Pancreas (tissue), 10 donors: ENCODE data around the gene ING4. TPM values are rescaled to one million over a fixed set of nuclear protein-coding genes. Genes with fewer than 3 reads are reported as not detected.

Experiments used
- ATAC-seq, 4 donors: fragments of 200-7000 bp; cut with Tn5 transposase; one replicate each; pipeline versions ENCODE4 v1.8.0 to v1.9.1; 2020; ENCODE audit warnings: mild to moderate bottlenecking in 4 of 4, moderate library complexity in 4 of 4
- DNase-seq, 6 donors: peaks; one replicate each; pipeline ENCODE4 v3.0.0-alpha.2; 2020
- FAIRE-seq: peaks from 2 replicates; lab custom pipeline; 2012; peaks lifted over from hg19 to GRCh38; lab: Jason Lieb, UNC
- H3K27ac ChIP-seq, 4 donors: fragments of 200-600 bp; sonication (generic); 1 replicate in 3 of 4; 2 replicates in 1 of 4; pipeline versions ENCODE4 v1.5.0 to v1.8.0; 2020
- H3K27me3 ChIP-seq, 4 donors: fragments of 200-600 bp; one replicate each; pipeline ENCODE4 v1.8.0; 2021
- H3K36me3 ChIP-seq, 3 donors: fragments of 200-600 bp; sonication (generic) in 1 of 3; one replicate each; pipeline versions ENCODE4 v1.5.0 to v1.8.0; 2020 to 2021
- H3K4me1 ChIP-seq, 3 donors: fragments of 200-600 bp; one replicate each; pipeline ENCODE4 v1.8.0; 2021
- H3K4me3 ChIP-seq, 4 donors: fragments of 200-600 bp; sonication (generic) in 2 of 4; one replicate each; pipeline versions ENCODE4 v1.5.0 to v1.8.0; 2020 to 2021
- H3K9me3 ChIP-seq, 4 donors: fragments of 200-600 bp; one replicate each; pipeline ENCODE4 v1.8.0; 2021
- CTCF ChIP-seq, 4 donors: fragments of 200-600 bp; sonication (generic) in 3 of 4; IDR thresholded peaks; one replicate each; pipeline versions ENCODE4 v1.5.0 to v1.8.0; 2021; ENCODE audit warnings: antibody characterized with exemption in 4 of 4
- WGBS, 2 donors: extraction: QIAGEN DNeasy Blood & Tissue Kit; methylation state at CpG; one replicate each; pipeline ENCODE4 v1.1.7; 2013; 5-methylcytosine and 5-hydroxymethylcytosine counted together
- intact Hi-C, 3 donors: fragments of 100-400 bp; cut with DNase I; formaldehyde crosslinking; loops; one replicate each; pipeline versions ENCODE4 v1.11.1 to v1.14.2; 2022
- polyA plus RNA-seq, 2 donors: library from polyadenylated mRNA; stranded (reverse); fragments of 200-250 nt; gene quantifications; one replicate each; pipeline ENCODE4 v1.2.3, GENCODE V29; 2013
- total RNA-seq, 6 donors: library from RNA; stranded (reverse); fragmentation: NEBNext Ultra II Directional in 4 of 6; extraction: Animal tissue kit (Norgen Biotek cat#: 25700) in 4 of 6; gene quantifications; one replicate each; pipeline versions ENCODE4 v1.2.1 to v1.2.4, GENCODE V29; 2021 to 2023
- donor health status: healthy with polysubstance abuse.
- donor health status: DM: no; HTN: no; CAD: no; lungs with moderate emphysema.
- donor health status: DM: no; HTN: no; CAD: no.
- donor health status: control.
- donor health status: control.
- donor health status: Bipolar disorder and iron deficiency.
- donor health status: DM: yes; HTN: yes; CAD: no.
- donor health status: DM: no; HTN: no; CAD: no.
- donor health status: DM: no; HTN: no; CAD: no.
- donor health status: DM: yes; HTN: yes; CAD: no.

ING4 gene
- total and polyA plus RNA-seq, 8 donors, result 9.0 to 29.6 (median 13.6) TPM

DNA sequence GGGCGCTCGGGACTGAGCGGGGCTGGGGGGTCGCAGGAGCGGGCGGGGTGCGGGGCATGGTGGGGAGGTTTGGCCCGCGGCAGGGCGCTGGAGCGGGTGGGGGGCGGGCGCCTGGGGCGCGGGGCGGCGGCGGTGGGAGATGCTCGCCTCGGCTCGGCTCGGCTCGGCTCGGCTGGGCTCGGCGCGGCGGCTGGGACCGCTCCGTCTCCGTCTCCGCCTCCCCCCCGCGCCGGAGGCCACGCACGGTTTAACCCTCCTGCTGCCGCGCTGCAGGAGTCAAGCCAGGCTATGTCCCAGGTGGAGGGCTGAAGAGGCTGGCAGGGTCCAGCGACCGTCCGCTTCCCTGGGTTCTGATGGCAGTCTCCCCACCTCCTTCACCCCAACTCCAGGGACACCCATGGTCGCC, 37.7 kb upstream of the ING4 start, which contains the start of gene PIANP:
Gene PIANP (minus strand): TSS at position 170 of the 406 bp plus-strand sequence. CDS start 2,754 bp downstream, outside the sequence.
- ATAC-seq (peak; percentile 62 to 85 (median 78)), FAIRE-seq (no peak), DNase-seq (peak in 2 of 6 donors; percentile 38 to 78)
- Histone ChIP-seq H3K36me3 (no peaks in the 10 kb centered on the region), H3K9me3 (no peaks in the 10 kb centered on the region), H3K27me3 (peaks cover 0 to 23% (median 8%) of the 10 kb centered on the region in 4 donors), H3K4me1 (no peaks in the 10 kb centered on the region), H3K4me3 (peak within 1 kb of the TSS in 2 of 4 donors; percentile 26 to 38), H3K27ac (no peak within 1 kb of the TSS)
- TF ChIP-seq CTCF (IDR thresholded peaks at IDR 0.05), result no peak
- WGBS, 2 donors, result 1% methylated on average over 11 to 42 of the region's 43 CpGs
- intact Hi-C loops, result no loop called here

GRCh38 chr12:6699989-6700645, 37.2 kb upstream of the ING4 start:
- no peaks in the 10 kb centered on the region for H3K9me3 ChIP-seq
- FAIRE-seq, result no peak
- intact Hi-C loops, result no loop called here
- H3K4me3 ChIP-seq, result peak overlapping the region in 2 of 4 donors; percentile 26 to 38
- TF ChIP-seq CTCF (IDR thresholded peaks at IDR 0.05), result no peak
- WGBS, 2 donors, result 0 to 2% methylated on average over 53 to 65 of the region's 65 CpGs
- H3K27ac ChIP-seq, result no peak overlapping the region
- peak; percentile 23 to 60 (median 48) for ATAC-seq
- H3K4me1 ChIP-seq, result no peaks in the 10 kb centered on the region
- DNase-seq, result peak in 2 of 6 donors; percentile 69 to 75
- peaks cover 0 to 21% (median 6%) of the 10 kb centered on the region in 4 donors for H3K27me3 ChIP-seq
- H3K36me3 ChIP-seq, result no peaks in the 10 kb centered on the region

DNA sequence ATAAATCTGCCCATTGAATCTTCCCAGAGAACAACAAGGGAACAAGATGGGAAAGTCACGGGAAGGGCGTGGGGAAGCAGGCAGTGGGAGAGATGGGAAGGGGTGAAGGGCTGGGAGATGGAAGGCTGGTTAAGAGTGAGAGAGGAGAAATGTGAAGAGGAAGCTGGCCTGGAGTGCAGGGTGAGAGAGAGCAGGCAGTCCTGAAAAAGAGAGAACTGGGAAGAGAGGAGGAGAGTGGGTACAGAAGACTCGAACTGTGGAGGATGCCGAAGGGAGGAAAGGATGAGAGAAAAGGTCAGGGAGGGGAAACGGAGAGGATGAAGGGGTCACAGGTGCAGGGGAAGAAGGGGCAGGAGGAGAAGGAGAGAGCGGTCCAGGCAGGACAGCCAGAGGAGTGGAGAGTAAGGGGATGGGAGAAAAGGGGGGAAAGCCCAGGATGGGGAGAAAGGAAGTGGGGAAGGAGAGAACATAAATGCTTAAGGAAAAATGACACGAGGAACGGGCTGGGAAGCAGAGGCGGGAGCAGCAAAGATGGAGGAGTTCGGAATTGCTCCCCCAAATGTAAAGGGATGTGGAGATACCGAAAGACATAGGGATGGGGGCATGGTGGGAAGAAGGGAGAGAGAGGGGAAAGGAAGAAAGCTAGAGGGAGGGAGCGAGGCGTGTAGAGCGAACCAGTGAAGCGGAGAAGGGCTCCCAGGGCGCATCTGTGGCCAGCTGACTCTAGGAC, 36.5 kb upstream of the ING4 start:
- intact Hi-C loops, result no loop called here
- peak in 1 of 6 donors; percentile 24 for DNase-seq
- no peak for TF ChIP-seq CTCF (IDR thresholded peaks at IDR 0.05)
- ATAC-seq, result no peak
- WGBS, 2 donors, result 11 to 14% methylated on average over 13 to 16 of the region's 16 CpGs
- Histone ChIP-seq H3K27me3 (peaks cover 0 to 21% (median 6%) of the 10 kb centered on the region in 4 donors), H3K4me3 (peak overlapping the region in 1 of 4 donors; percentile 38), H3K4me1 (no peaks in the 10 kb centered on the region), H3K9me3 (no peaks in the 10 kb centered on the region), H3K36me3 (no peaks in the 10 kb centered on the region), H3K27ac (no peak overlapping the region)
- FAIRE-seq, result no peak

GRCh38 chr12:6698352-6699046, 35.6 kb upstream of the ING4 start:
- H3K27me3 ChIP-seq, result peaks cover 0 to 21% (median 6%) of the 10 kb centered on the region in 4 donors
- TF ChIP-seq CTCF (IDR thresholded peaks at IDR 0.05), result no peak
- 31 to 53% methylated on average over 8 of the region's 8 CpGs for WGBS, 2 donors
- H3K9me3 ChIP-seq, result no peaks in the 10 kb centered on the region
- no peaks in the 10 kb centered on the region for H3K36me3 ChIP-seq
- no peak overlapping the region for H3K4me3 ChIP-seq
- ATAC-seq, result no peak
- no peak overlapping the region for H3K27ac ChIP-seq
- DNase-seq, result peak in 1 of 6 donors; percentile 12
- intact Hi-C loops, result no loop called here
- no peak for FAIRE-seq
- no peaks in the 10 kb centered on the region for H3K4me1 ChIP-seq
